CD14-positive monocyte (primary cell): ENCODE results near the gene LINGO4. TPM values are rescaled to one million over a fixed set of nuclear protein-coding genes. Genes with fewer than 3 reads are reported as not detected.

Source experiments
- DNase-seq, 3 donors: peaks; one replicate each; pipeline ENCODE4 v3.0.0-alpha.2; 2011 to 2022
- H2AFZ ChIP-seq: 2 replicates; pipeline ENCODE4 v1.6.0; 2012; ENCODE audit warnings: mild to moderate bottlenecking, low read depth, low read length, inconsistent platforms; ENCODE audit not compliant: insufficient read depth, poor library complexity, severe bottlenecking
- H3K27ac ChIP-seq, 2 donors: 1 replicate in 1 of 2; 2 replicates in 1 of 2; pipeline ENCODE4 v1.5.1; 2012 to 2013; ENCODE audit warnings: low read length in 2 of 2, control low read depth in 1 of 2, inconsistent platforms in 1 of 2, low read depth in 1 of 2, mild to moderate bottlenecking in 1 of 2
- H3K27me3 ChIP-seq, 2 donors: one replicate each; pipeline versions ENCODE4 v1.6.0 to v1.6.1; 2011 to 2013; ENCODE audit warnings: low read length in 2 of 2; ENCODE audit not compliant: control insufficient read depth in 2 of 2, insufficient read depth in 2 of 2
- H3K36me3 ChIP-seq, 2 donors: replicated peaks in 1 of 2; 1 replicate in 1 of 2; 2 replicates in 1 of 2; pipeline versions ENCODE4 v1.5.1 to v1.6.1; 2012 to 2013; ENCODE audit warnings: low read length in 2 of 2, control low read depth in 1 of 2, inconsistent platforms in 1 of 2, mild to moderate bottlenecking in 1 of 2; ENCODE audit not compliant: insufficient read depth in 2 of 2, control insufficient read depth in 1 of 2
- H3K4me1 ChIP-seq, 2 donors: 1 replicate in 1 of 2; 2 replicates in 1 of 2; pipeline versions ENCODE4 v1.5.1 to v1.6.1; 2012 to 2013; ENCODE audit warnings: low read length in 2 of 2, control low read depth in 1 of 2, inconsistent platforms in 1 of 2, mild to moderate bottlenecking in 1 of 2, moderate library complexity in 1 of 2; ENCODE audit not compliant: insufficient read depth in 2 of 2, control insufficient read depth in 1 of 2
- H3K4me2 ChIP-seq: replicated peaks from 2 replicates; pipeline ENCODE3; 2012; ENCODE audit warnings: low read length, moderate library complexity, mild to moderate bottlenecking; ENCODE audit not compliant: poor library complexity, severe bottlenecking; ENCODE audit errors: extremely low read depth
- H3K4me3 ChIP-seq, 3 experiments: fragments of 200-600 bp in 1 of 3; sonication (generic) in 1 of 3; replicated peaks in 1 of 3; 1 replicate in 2 of 3; 2 replicates in 1 of 3; pipeline ENCODE4 v1.5.1; 2011 to 2013; ENCODE audit warnings: low read length in 3 of 3, mild to moderate bottlenecking in 3 of 3, control low read depth in 2 of 3, low read depth in 2 of 3, inconsistent platforms in 1 of 3, moderate library complexity in 1 of 3
- H3K79me2 ChIP-seq: 2 replicates; pipeline ENCODE4 v1.6.0; 2012; ENCODE audit warnings: mild to moderate bottlenecking, control low read depth, inconsistent platforms, low read length, moderate library complexity; ENCODE audit not compliant: insufficient read depth
- H3K9ac ChIP-seq: 2 replicates; pipeline ENCODE4 v1.6.0; 2017; ENCODE audit warnings: low read length, mild to moderate bottlenecking; ENCODE audit not compliant: insufficient read depth, poor library complexity, severe bottlenecking
- H3K9me3 ChIP-seq, 2 donors: replicated peaks in 1 of 2; 1 replicate in 1 of 2; 2 replicates in 1 of 2; pipeline versions ENCODE4 v1.5.1 to v1.6.1; 2012 to 2013; ENCODE audit warnings: low read length in 2 of 2, control low read depth in 1 of 2; ENCODE audit not compliant: control insufficient read depth in 1 of 2, insufficient read depth in 1 of 2
- H4K20me1 ChIP-seq: 2 replicates; pipeline ENCODE4 v1.6.0; 2012; ENCODE audit warnings: mild to moderate bottlenecking, low read length, control low read depth, moderate library complexity; ENCODE audit not compliant: insufficient read depth
- H3K27ac Mint-ChIP-seq, 7 donors: one replicate each; pipeline ENCODE4 v1.8.0; 2020; ENCODE audit warnings: mild to moderate bottlenecking in 7 of 7, mixed read lengths in 7 of 7, moderate library complexity in 6 of 7, inconsistent platforms in 2 of 7
- H3K27me3 Mint-ChIP-seq, 3 donors: one replicate each; pipeline ENCODE4 v1.8.0; 2021 to 2022; ENCODE audit warnings: low read depth in 3 of 3, mild to moderate bottlenecking in 3 of 3, mixed read lengths in 3 of 3, moderate library complexity in 3 of 3, inconsistent platforms in 1 of 3
- H3K36me3 Mint-ChIP-seq, 2 donors: one replicate each; pipeline ENCODE4 v1.8.0; 2020; ENCODE audit warnings: mixed read lengths in 2 of 2, inconsistent platforms in 1 of 2, mild to moderate bottlenecking in 1 of 2
- H3K4me1 Mint-ChIP-seq: one replicate; pipeline ENCODE4 v1.8.0; 2020; ENCODE audit warnings: mild to moderate bottlenecking, mixed read lengths
- H3K4me3 Mint-ChIP-seq, 2 donors: one replicate each; pipeline ENCODE4 v1.8.0; 2020; ENCODE audit warnings: mild to moderate bottlenecking in 2 of 2, mixed read lengths in 2 of 2, moderate library complexity in 1 of 2
- H3K9me3 Mint-ChIP-seq, 7 donors: one replicate each; pipeline ENCODE4 v1.8.0; 2020 to 2022; ENCODE audit warnings: mixed read lengths in 7 of 7, mild to moderate bottlenecking in 6 of 7, moderate library complexity in 6 of 7, inconsistent platforms in 2 of 7
- WGBS: methylation state at CpG from one replicate; pipeline ENCODE4 v1.1.5; 2013; ENCODE audit warnings: missing lambda C conversion rate; ENCODE audit not compliant: insufficient coverage; 5-methylcytosine and 5-hydroxymethylcytosine counted together
- intact Hi-C, 2 donors: fragments of 100-400 bp; cut with micrococcal nuclease; formaldehyde crosslinking; loops; one replicate each; pipeline versions ENCODE4 v1.15.0 to v1.15.1; 2023
- polyA plus RNA-seq, 3 donors: library from polyadenylated mRNA; depleted of rRNA in 1 of 3; unstranded in 2 of 3; stranded (reverse) in 1 of 3; fragments of 300-500 nt in 2 of 3; fragments of >200 nt in 1 of 3; fragmentation: Illumina TruSeq in 2 of 3; gene quantifications; 1 replicate in 2 of 3; 2 replicates in 1 of 3; pipeline ENCODE4 v1.2.3, GENCODE V29; 2012 to 2021
- TF ChIP-seq, protein P1 (sequence below): fragments of 200-600 bp; IDR thresholded peaks from one replicate; pipeline ENCODE4 v1.8.0; 2022; ENCODE audit warnings: antibody characterized with exemption, mild to moderate bottlenecking

LINGO4 gene
- polyA plus RNA-seq, 3 donors = not detected

DNA sequence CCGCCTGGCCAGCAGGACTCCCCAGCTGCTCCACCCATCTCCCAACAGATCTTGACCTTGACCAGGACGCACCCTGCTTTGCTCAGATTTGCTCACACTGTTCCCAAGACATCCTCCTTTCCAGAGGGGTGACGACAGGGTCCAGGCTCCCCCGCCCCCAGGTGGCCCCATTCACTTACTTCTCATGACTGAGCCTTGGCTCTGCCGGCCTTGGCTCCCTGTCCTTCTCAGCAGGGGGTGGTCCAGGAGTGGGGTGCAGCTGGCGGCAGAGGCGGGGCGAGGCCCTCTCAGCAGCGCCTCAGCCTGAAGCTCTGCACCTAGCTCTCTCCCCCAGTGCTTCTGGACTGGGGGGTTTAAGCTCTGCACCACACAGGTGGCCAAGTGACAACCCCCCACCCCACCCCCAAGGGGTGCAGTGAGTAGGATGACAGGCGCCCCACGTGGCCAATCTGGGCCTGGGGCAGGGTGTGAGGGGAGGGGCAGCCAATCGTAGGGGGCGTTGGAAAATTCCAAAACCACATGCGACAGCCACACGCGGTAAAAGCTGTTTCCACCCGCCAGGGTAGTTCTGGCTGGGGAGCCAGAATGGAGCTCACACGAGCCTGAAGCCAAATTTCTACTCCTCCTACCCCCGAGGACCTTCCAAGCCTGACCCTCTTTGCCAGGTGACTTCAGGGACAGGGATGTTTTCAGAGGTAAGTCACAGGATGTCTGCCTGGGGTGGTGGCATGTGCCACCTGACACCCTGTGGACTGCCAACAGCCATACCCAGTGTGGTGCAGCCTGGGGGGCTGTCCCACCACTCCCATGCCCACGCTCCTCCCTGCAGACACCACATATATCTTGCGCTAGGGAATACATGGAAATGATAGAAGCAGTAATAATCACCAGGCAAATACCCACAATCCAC, 20.8 kb upstream of the LINGO4 start:
- no peaks in the 10 kb centered on the region for H3K9me3 ChIP-seq
- Mint-ChIP-seq H3K27me3 (peaks cover 2 to 13% (median 5%) of the 10 kb centered on the region in 3 donors), H3K27ac (no peak overlapping the region), H3K36me3 (no peaks in the 10 kb centered on the region), H3K9me3 (no peaks in the 10 kb centered on the region), H3K4me3 (no peak overlapping the region), H3K4me1 (peaks cover 33% of the 10 kb centered on the region)
- no peak for DNase-seq
- no peak overlapping the region for H3K4me2 ChIP-seq
- TF ChIP-seq, protein P1, sequence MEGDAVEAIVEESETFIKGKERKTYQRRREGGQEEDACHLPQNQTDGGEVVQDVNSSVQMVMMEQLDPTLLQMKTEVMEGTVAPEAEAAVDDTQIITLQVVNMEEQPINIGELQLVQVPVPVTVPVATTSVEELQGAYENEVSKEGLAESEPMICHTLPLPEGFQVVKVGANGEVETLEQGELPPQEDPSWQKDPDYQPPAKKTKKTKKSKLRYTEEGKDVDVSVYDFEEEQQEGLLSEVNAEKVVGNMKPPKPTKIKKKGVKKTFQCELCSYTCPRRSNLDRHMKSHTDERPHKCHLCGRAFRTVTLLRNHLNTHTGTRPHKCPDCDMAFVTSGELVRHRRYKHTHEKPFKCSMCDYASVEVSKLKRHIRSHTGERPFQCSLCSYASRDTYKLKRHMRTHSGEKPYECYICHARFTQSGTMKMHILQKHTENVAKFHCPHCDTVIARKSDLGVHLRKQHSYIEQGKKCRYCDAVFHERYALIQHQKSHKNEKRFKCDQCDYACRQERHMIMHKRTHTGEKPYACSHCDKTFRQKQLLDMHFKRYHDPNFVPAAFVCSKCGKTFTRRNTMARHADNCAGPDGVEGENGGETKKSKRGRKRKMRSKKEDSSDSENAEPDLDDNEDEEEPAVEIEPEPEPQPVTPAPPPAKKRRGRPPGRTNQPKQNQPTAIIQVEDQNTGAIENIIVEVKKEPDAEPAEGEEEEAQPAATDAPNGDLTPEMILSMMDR = no peak
- H3K4me1 ChIP-seq = peaks cover 30 to 37% of the 10 kb centered on the region in 2 donors
- no peak overlapping the region for H3K27ac ChIP-seq
- no peak overlapping the region for H3K4me3 ChIP-seq
- H3K36me3 ChIP-seq = no peaks in the 10 kb centered on the region
- no peaks in the 10 kb centered on the region for H3K27me3 ChIP-seq
- intact Hi-C loops = no loop called here
- 65% methylated on average over 3 of the region's 21 CpGs for WGBS
- H3K79me2 ChIP-seq = no peaks in the 10 kb centered on the region
- no peaks in the 10 kb centered on the region for H4K20me1 ChIP-seq
- H3K9ac ChIP-seq = no peak overlapping the region
- H2AFZ ChIP-seq = no peak overlapping the region

DNA sequence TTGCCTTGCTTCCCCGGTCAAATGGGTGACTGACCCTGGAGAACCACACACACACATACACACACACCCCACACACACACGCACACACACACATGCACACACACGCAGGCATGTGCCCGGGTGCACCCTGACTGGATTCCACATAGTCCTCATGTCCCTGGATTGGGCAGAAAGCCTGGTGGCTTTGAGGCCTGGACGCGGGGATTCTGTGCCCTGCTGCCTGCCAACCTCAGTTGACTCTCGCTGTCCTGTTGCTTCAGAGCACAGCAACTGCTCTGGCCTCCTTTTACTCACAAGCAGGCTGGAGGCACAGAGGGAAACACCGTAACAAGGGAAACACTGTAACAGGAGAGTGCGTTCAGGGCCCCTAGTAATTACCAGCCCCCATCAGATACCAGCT, 20.0 kb upstream of the LINGO4 start:
- no peak overlapping the region for H3K9ac ChIP-seq
- H3K27ac ChIP-seq = no peak overlapping the region
- no peaks in the 10 kb centered on the region for H3K79me2 ChIP-seq
- no peaks in the 10 kb centered on the region for H3K9me3 Mint-ChIP-seq
- no peaks in the 10 kb centered on the region for H3K27me3 ChIP-seq
- H3K27me3 Mint-ChIP-seq = peaks cover 2 to 13% (median 4%) of the 10 kb centered on the region in 3 donors
- no peak overlapping the region for H3K27ac Mint-ChIP-seq
- WGBS = 96% methylated on average over 7 of the region's 9 CpGs
- H3K36me3 Mint-ChIP-seq = no peaks in the 10 kb centered on the region
- no peaks in the 10 kb centered on the region for H4K20me1 ChIP-seq
- no peaks in the 10 kb centered on the region for H3K9me3 ChIP-seq
- no peak overlapping the region for H2AFZ ChIP-seq
- no peak overlapping the region for H3K4me3 ChIP-seq
- H3K4me1 Mint-ChIP-seq = peaks cover 28% of the 10 kb centered on the region
- intact Hi-C loops = no loop called here
- no peak overlapping the region for H3K4me3 Mint-ChIP-seq
- TF ChIP-seq, protein P1 = no peak
- H3K4me2 ChIP-seq = no peak overlapping the region
- DNase-seq = no peak
- no peaks in the 10 kb centered on the region for H3K36me3 ChIP-seq
- H3K4me1 ChIP-seq = peaks cover 22 to 29% of the 10 kb centered on the region in 2 donors
